Fibroblast of skin of right quadriceps (primary cell): Measurements from ENCODE around the gene DDX51.
"Not testable (repeated sequence)": the region's sequence is repeated elsewhere in the genome, so short reads cannot be mapped to it uniquely, and the experiment has no call there.

Experiments used
- DNase-seq: peaks from one replicate; pipeline ENCODE4 v3.0.0-alpha.2; 2013

Gene DDX51

DNA sequence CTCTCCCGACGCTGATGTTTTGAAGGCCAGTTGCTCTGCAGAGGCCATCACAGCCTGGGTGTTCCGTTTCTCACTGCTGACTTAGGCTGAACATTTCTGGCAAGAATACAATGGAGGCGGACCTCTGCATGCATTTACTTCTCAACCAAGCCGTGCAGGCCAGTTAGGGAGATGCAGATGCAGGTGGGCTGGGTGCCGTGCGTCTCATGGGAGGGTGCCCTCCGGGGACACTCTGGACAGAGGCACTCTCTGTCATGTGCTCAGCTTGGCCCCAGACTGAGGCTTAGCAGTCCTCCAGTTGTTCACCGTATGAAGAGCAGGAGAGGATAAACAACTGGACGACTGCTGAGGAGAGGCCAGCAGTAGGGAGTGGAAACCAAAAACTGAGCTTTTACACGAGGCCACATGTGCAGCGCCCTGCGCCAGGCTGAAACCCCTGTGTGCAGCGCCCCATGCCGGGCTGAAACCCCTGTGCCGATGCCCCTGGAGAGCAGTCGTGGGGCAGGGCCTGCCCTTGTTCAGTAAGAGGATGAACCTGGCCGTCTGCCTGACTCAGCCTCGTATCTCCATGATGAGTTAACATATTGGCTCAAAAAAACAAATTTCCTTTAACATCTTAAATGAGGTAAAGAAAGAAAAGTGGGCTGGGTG lies 32.3 kb downstream of the DDX51 start:
- DNase-seq: no peak

DNA sequence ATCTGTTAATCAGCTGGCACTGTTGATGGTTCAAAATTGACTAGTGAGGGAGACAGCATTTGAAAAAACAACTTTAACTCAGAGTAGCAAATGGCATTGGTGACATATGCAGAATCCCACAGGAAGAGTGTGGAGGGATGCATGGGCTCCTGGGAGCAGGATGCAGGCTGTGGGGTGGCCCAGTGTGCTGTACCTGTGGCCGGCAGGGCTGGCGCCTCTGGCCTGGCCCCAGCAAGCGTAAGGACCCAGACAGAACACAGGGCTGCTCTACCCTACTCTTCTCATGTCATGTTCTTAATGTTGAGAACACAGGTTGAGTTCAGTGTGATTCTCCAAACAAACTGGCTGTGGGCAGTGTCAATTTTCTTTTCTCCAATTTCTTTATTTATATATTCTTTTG lies 33.4 kb downstream of the DDX51 start:
- DNase-seq: no peak

DNA sequence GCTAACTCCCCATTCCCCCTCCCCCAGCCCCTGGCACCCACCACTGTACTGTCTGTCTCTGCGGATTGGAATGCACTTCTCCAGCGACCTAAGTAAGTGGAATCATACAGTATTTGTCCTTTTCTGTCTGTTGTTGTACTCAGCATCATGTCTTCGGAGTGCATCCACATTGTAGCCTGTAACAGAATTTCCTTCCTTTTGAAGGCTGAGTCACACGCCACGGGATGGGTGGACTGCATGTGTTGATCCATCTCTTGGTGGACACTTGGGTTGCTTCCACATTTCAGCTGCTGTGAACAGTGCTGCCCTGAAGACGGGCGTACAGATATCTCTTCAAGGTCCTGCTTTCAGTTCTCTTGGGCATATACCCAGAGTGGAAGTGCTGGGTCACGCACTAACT lies 34.4 kb downstream of the DDX51 start:
- no peak for DNase-seq

DNA sequence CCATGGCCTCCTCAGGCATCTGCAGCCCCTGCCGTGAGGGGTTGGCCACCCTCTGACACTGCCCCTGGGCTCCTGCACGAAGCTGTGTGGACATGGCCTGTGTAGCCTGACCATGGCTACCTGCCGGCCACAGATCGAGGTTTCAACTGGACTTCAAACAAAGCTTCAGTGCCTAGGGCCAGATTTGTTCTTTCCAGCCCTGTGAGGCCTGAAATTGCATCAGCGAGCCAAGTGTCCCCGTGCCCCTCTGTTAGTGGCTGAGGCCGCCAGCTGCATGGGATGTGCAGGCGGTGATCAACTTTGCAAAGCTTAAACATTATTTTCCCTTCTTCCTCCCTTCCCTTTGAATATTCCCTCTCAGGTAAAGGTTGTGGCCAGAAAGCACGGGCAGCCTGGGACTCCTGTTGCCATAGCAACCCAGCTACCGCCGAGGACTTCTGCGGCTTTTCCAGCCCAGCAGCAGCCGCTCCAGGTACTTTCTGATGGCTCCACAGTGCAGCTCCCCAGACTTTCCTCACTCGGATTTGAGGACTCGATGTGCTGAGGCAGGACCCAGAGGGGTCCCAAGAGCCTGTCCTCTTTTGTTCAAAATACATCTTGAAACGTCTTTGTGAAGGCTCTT lies 35.8 kb downstream of the DDX51 start:
- DNase-seq: no peak

DNA sequence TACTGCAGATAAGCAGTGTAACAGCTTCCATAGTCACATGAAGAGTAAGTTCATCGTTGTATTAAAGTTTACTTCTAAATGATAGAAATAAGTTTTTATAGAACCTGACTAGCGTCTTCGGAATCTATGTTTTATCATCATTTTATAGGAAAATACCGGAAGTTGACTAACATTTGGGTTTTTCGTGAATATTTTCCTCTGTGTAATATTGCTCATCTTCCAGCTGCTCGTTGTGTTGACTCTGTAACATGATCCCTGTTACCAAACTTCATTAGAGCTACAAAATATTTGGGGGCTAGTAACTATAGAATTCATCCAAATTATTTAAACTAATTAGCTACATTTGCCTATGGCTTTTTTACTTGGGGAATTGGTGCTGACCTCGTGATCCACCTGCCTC lies 37.2 kb downstream of the DDX51 start:
- peak; percentile 7 for DNase-seq

DNA sequence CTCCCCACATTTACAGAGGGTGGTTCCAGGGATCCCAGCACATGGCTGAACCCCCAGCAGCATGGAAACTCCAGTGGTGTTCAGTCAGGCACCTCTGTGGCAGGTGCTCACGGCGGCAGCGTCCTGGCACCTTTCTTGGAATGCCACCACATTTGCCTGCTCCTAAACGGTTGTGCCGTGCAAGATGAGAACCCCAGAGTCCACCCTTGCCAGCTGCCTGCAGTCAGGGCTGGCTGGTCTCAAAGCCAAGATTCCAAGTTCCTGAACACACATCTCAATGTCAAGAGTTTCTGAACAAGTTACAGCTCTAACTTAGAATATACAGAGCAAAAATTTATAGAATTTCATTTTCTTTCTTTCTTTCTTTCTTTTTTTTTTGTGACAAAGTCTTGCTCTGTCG lies 38.7 kb downstream of the DDX51 start:
- no peak for DNase-seq

DNA sequence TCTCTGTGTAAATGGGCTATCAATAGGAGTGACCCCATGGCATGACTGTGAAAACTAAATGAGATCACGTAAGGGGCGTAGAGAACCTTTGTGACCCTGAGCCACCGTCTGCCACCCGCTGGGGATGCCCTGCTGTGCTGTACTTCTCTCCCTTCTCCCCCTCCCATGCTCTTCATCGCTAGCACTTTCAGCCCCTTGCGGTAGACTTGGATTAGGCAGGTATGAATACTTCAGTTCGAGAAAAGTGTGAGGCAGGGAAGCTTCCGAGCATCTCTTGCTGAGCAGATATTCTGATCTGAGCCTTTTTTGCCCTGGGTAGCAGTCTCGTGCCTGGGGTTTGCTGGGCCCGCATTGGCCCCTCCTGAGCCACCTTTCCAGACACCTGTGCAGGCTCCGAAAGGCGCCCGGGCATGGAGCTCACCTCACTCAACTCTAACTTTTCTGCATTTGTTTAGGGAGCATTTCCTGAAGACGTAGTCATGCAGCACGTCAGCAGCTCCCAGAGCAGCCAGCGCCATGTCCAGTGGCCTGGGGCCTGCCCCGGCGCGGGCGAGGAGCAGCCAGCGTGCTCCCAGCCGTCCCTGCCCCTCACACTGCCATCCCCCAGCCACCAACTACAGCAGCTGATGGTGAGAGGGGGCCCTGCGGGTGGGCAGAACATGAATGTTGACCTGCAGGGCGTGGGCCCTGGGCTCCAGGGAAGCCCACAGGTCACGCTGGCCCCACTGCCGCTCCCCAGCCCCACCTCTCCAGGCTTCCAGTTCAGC lies 40.4 kb downstream of the DDX51 start:
- DNase-seq: no peak

DNA sequence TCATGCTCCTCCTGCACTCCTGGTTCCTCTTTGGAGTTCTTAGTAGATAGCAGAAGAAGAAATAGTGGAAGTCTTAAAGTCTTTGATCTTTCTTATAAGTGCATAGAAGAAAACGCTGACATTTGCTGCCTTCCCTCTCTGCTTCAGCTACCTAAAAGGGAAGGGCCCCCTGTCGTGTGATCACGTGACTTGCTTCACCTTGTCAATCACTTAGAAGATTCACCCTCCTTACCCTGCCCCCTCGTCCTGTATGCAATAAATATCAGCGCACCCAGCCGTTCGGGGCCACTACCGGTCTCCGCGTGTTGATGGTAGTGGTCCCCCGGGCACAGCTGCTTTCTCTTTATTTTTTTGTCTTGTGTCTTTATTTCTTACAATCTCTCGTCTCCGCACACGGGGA lies 41.0 kb downstream of the DDX51 start:
- not testable (repeated sequence) for DNase-seq

DNA sequence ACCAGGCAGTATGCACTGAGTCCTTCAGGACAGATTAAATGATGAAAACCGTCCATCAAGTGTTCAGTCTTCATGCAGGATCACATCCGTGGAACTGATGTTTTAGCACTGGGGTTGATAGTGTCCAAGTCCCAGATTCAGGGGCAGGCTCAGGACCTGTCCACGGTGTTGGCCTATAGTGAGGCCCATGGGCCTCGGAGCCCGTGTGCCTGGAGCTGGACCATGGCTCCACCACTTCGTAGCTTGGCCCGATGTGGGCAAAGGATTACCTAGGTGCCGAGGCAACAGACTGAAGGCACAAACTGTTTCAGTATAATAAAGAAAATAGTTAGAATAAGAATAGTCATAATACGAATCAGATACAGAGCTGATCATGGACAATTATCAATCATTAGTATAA lies 41.8 kb downstream of the DDX51 start:
- no peak for DNase-seq

DNA sequence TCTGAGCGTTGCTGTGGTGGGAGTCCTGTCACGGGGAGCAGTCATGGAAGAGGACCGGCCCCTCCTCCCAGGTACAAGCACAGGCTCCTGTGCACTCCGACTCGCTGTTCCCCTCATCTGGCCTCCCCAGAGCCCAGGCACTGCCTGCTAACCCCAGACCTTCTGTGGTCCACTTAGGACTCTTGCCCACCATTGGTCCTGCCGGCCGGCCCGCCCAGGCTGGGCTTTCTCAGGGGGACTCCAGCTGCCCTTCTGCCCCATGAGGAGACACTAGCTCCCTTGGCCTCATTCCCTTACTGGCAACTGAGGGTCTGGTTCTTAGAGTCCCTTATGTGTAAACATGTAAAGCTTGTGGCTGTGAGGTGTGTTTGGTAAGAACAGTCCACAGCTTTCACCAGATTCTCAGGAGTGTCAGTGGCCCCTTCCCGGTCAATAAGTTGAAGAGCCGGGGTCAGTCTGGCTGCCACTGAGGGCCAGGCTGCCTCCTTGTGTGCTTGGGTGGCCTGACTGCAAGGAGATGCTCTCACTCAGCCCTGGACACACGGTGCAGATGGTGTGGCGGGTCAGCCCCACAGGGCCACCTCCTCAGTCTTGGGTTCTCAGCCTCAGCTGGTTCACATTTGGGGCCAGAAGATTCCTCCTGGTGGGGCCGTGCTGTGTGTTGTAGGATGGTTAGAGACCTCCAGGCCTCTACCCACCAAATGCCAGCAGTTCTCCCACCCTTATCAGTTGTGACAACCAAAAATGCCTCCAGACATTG lies 43.6 kb downstream of the DDX51 start:
- no peak for DNase-seq

DNA sequence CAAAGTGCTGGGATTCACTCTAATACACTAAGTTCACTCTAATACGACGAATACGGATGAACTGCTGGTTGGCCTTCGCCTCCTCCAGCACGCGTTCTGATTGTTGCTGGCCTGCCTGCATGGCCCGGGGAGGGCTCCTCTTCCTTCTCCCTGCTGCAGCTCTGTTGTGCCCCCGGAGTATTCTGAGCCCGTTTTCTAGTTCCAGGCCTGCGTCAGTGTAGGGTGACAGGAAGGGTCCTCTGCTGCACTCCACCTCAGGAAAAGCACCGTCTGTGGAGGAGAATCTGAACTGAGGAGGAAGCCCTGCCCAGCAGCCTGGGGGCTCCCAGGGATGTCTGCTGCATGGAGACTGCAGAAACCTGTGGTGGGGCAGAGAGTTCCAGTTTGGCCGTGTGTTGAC lies 44.4 kb downstream of the DDX51 start:
- no peak for DNase-seq

DNA sequence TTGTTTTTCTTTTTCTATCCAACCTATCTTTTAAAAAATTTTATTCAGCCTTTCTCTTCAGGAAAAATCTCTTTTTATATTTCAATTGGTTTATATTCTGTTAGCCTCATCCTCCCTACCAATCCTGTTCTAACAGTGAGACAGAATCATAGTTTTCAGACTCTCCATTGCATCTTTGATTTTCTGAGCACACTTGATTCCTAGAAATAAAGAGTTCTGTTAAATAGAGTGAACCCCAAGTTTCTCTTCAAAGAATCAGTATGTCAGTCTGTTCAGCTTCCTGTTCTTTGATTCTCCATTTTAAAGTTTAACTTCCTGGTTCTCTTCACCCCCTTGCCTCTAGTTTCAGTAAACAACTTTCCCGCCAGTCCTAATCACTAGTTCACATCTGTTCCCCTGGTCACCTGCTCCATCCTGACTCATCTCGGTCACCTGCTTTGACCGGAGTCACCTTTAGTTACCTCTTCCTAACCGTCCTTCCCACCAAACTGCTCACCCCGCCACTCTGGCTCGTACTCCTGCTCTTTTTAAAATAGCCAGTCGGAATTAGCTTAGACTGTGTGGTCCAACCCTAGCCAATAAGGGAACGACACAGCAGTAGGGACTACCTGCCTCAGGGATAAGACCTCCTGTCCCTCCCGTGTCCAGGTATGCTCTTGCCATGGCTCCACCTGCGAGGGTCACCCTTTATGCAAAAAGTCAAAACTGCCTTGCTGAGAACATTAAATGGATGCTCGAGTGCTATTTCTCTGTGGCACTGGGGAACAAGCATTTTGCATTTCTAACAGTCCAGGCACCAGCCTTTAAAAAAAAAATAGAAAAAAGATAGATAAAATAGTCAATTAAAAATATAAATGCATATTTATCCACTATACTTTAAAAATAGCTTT lies 48.4 kb downstream of the DDX51 start:
- DNase-seq: no peak

DNA sequence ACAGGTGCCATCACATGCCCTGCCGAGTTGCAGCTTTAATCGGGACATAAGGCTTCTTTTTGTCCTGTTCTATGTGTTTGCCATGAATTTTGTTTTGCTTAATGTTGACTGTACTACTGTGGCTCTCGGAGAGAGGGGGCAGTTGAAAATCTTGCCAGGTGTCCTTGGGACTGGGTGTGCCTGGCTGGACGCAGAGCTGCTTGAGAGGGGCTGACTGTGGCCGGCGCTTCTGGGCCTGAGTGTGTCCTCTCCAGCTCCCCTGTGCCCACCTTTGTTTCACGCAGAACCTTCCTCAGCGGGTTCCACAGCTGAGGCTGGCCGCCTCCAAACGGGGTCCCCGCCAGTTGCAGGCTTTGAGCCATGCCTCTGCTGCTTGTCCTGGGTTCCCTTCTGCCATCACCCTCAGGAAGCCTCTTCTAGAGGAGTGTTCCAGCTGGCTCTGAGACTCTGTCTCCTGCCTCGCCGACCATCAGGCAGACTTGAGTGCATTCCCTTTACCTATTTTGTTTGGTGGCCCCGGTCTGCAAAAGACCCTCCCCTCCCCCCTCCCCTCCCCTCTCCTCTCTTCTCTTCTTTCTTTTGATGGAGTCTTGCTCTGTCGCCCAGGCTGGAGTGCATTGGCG lies 49.7 kb downstream of the DDX51 start:
- no peak for DNase-seq

DNA sequence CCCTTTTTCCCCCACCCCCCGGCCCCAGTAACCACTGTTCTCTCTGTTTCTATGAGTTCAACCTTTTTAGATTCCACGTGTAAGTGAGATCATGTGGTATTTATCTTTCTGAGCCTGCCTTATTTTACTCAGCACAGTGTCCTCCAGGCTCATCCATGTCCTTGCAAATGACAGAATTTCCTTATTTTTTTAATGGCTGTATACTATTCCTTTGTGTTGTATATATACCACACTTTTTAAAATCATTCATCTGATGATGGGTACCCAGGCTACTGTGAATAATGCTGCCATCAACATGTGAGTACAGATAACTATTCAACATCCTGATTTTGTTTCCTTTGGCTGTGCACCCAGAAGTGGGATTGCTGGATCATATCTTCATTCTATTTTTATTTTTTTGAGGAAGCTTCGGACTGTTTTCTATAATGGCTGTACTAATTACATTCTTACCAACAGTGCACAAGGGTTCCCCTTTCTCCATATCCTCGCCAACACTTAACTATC lies 54.7 kb downstream of the DDX51 start:
- no peak for DNase-seq
